Astrocyte of the cerebellum (primary cell): ENCODE data around the gene ASXL1.
"Not testable (repeated sequence)": the region's sequence is repeated elsewhere in the genome, so short reads cannot be mapped to it uniquely, and the experiment has no call there.

Experiments used
- DNase-seq: peaks from one replicate; pipeline ENCODE4 v3.0.0-alpha.2; 2011; ENCODE audit warnings: low read depth
- H3K4me3 ChIP-seq: 2 replicates; pipeline ENCODE4 v1.5.1; 2011; ENCODE audit warnings: mild to moderate bottlenecking, low read depth, low read length, moderate library complexity
- CTCF ChIP-seq: IDR thresholded peaks from 2 replicates; pipeline ENCODE4 v1.5.1; 2012; ENCODE audit warnings: low read length, low read depth, moderate library complexity, mild to moderate bottlenecking; ENCODE audit errors: missing control alignments
- in situ Hi-C: cut with HindIII; loops from 2 replicates; pipeline ENCODE4 v1.10.0; 2017; ENCODE audit warnings: low sequenced_read_pairs

The ASXL1 gene

GRCh38 chr20:32380745-32381144, 22.6 kb downstream of the ASXL1 start:
- no peak for TF ChIP-seq CTCF
- no peak overlapping the region for H3K4me3 ChIP-seq
- DNase-seq = no peak
- in situ Hi-C loops = no loop called here

GRCh38 chr20:32382102-32382950, 24.2 kb downstream of the ASXL1 start:
- TF ChIP-seq CTCF = no peak
- no peak overlapping the region for H3K4me3 ChIP-seq
- no peak for DNase-seq
- in situ Hi-C loops = no loop called here

- in situ Hi-C loops, H3K4me3 ChIP-seq, DNase-seq: not testable (repeated sequence)
Measured at GRCh38 chr20:32383441-32383840, 25.3 kb downstream of the ASXL1 start.

- H3K4me3 ChIP-seq = no peak overlapping the region
- in situ Hi-C loops = no loop called here
- DNase-seq = no peak
- TF ChIP-seq CTCF = no peak
Measured at GRCh38 chr20:32385541-32385940, 27.4 kb downstream of the ASXL1 start.

GRCh38 chr20:32386091-32386490, 28.0 kb downstream of the ASXL1 start:
- in situ Hi-C loops = no loop called here
- DNase-seq = peak; percentile 20
- H3K4me3 ChIP-seq = no peak overlapping the region
- no peak for TF ChIP-seq CTCF

GRCh38 chr20:32387252-32387651, 29.1 kb downstream of the ASXL1 start:
- H3K4me3 ChIP-seq = no peak overlapping the region
- no peak for TF ChIP-seq CTCF
- DNase-seq = no peak
- in situ Hi-C loops = no loop called here

GRCh38 chr20:32391003-32391402, 32.9 kb downstream of the ASXL1 start:
- TF ChIP-seq CTCF = no peak
- H3K4me3 ChIP-seq = no peak overlapping the region
- no peak for DNase-seq
- in situ Hi-C loops = no loop called here
